Endothelial cell of umbilical vein (primary cell): ENCODE measurements around the gene CTNNB1. TPM values are rescaled to one million over a fixed set of nuclear protein-coding genes. Genes with fewer than 3 reads are reported as not detected.

Source experiments
- BruUV-seq: library from RNA; stranded (reverse); fragments of 400-500 nt; replicated peaks from 2 replicates; lab custom pipeline; 2021; lab: Mats Ljungman, UMichigan
- CTCF ChIA-PET: fragments of 300-600, 350-600 bp; sonication (Branson Sonifier 250); formaldehyde crosslinking; loops from one replicate; lab custom pipeline; 2021; ENCODE audit warnings: antibody characterized with exemption, inconsistent platforms; lab: Charles Lee
- POLR2A ChIA-PET: fragments of 300-600, 350-600 bp; sonication (Branson Sonifier 250); formaldehyde crosslinking; loops from one replicate; lab custom pipeline; 2021; ENCODE audit warnings: antibody characterized with exemption, inconsistent platforms; lab: Charles Lee
- DNase-seq: peaks from one replicate; pipeline ENCODE4 v3.0.0-alpha.2; 2011; ENCODE audit warnings: low read depth, low spot score
- FAIRE-seq: peaks from 2 replicates; lab custom pipeline; 2011; peaks lifted over from hg19 to GRCh38; lab: Jason Lieb, UNC
- H2AFZ ChIP-seq: 2 replicates; pipeline ENCODE4 v1.6.0; 2012; ENCODE audit warnings: low read depth, low read length, control low read depth, inconsistent platforms
- H3K27ac ChIP-seq: 2 replicates; pipeline ENCODE4 v1.5.1; 2011; ENCODE audit warnings: low read depth, mild to moderate bottlenecking, control low read depth, low read length, moderate library complexity; ENCODE audit not compliant: insufficient read depth
- H3K27me3 ChIP-seq, 2 experiments: 2 replicates each; pipeline versions ENCODE4 v1.6.0 to v1.6.1; 2011; ENCODE audit warnings: low read length in 2 of 2, mixed read lengths in 1 of 2; ENCODE audit not compliant: control insufficient read depth in 2 of 2, insufficient read depth in 2 of 2
- H3K36me3 ChIP-seq, 2 experiments: 2 replicates in 1 of 2; 3 replicates in 1 of 2; pipeline ENCODE4 v1.5.1; 2011; ENCODE audit warnings: low read length in 2 of 2, mild to moderate bottlenecking in 1 of 2, moderate library complexity in 1 of 2; ENCODE audit not compliant: control insufficient read depth in 2 of 2, insufficient read depth in 2 of 2; ENCODE audit errors: extremely low read depth in 1 of 2
- H3K4me1 ChIP-seq: 3 replicates; pipeline ENCODE4 v1.5.1; 2011; ENCODE audit warnings: mild to moderate bottlenecking, low read length; ENCODE audit not compliant: control insufficient read depth, insufficient read depth; ENCODE audit errors: extremely low read depth
- H3K4me2 ChIP-seq: 2 replicates; pipeline ENCODE4 v1.6.1; 2011; ENCODE audit warnings: low read length, control low read depth, mixed read lengths; ENCODE audit not compliant: insufficient read depth
- H3K4me3 ChIP-seq, 3 experiments: fragments of 200-600 bp in 1 of 3; sonication (generic), shearing (Covaris generic) in 1 of 3; replicated peaks in 1 of 3; 2 replicates each; pipeline ENCODE4 v1.5.1; 2011 to 2016; ENCODE audit warnings: control low read depth in 3 of 3, low read length in 3 of 3, mild to moderate bottlenecking in 2 of 3, inconsistent platforms in 1 of 3, low read depth in 1 of 3, moderate library complexity in 1 of 3; ENCODE audit not compliant: insufficient read depth in 1 of 3
- H3K79me2 ChIP-seq: 2 replicates; pipeline ENCODE4 v1.6.0; 2012; ENCODE audit warnings: low read length, inconsistent platforms; ENCODE audit not compliant: control insufficient read depth, insufficient read depth
- H3K9ac ChIP-seq: replicated peaks from 2 replicates; pipeline ENCODE3; 2011; ENCODE audit warnings: low read length, control low read depth; ENCODE audit not compliant: insufficient read depth; ENCODE audit errors: extremely low read depth
- H3K9me1 ChIP-seq: replicated peaks from 3 replicates; pipeline ENCODE4 v1.6.0; 2011; ENCODE audit warnings: mild to moderate bottlenecking, low read length; ENCODE audit not compliant: control insufficient read depth, insufficient read depth; ENCODE audit errors: extremely low read depth
- H3K9me3 ChIP-seq: replicated peaks from 2 replicates; pipeline ENCODE4 v1.5.1; 2012; ENCODE audit warnings: low read length, inconsistent platforms; ENCODE audit not compliant: control insufficient read depth, insufficient read depth
- H4K20me1 ChIP-seq: replicated peaks from 2 replicates; pipeline ENCODE3; 2011; ENCODE audit warnings: mild to moderate bottlenecking, low read length; ENCODE audit not compliant: control insufficient read depth, insufficient read depth; ENCODE audit errors: extremely low read depth
- EZH2 ChIP-seq: IDR thresholded peaks from 2 replicates; pipeline ENCODE4 v1.6.1; 2012; ENCODE audit warnings: borderline replicate concordance, low read depth, mild to moderate bottlenecking, moderate library complexity, low read length, inconsistent platforms; ENCODE audit not compliant: severe bottlenecking
- FOS ChIP-seq: IDR thresholded peaks from 2 replicates; pipeline ENCODE4 v1.6.1; 2011; ENCODE audit warnings: mild to moderate bottlenecking, low read length, moderate library complexity, borderline replicate concordance; ENCODE audit not compliant: insufficient read depth
- GATA2 ChIP-seq: IDR thresholded peaks from 2 replicates; pipeline ENCODE4 v1.7.0; 2011; ENCODE audit warnings: low read depth, mild to moderate bottlenecking, moderate library complexity, mixed read lengths, low read length; ENCODE audit not compliant: insufficient read length, insufficient read depth
- JUN ChIP-seq: IDR thresholded peaks from 2 replicates; pipeline ENCODE4 v1.6.1; 2011; ENCODE audit warnings: borderline replicate concordance, low read depth; ENCODE audit not compliant: insufficient read length, insufficient read depth
- MAX ChIP-seq: IDR thresholded peaks from 2 replicates; pipeline ENCODE4 v1.6.1; 2011; ENCODE audit not compliant: insufficient read depth, insufficient read length
- POLR2A ChIP-seq: IDR thresholded peaks from 2 replicates; pipeline ENCODE4 v1.6.1; 2012; ENCODE audit warnings: low read depth, mild to moderate bottlenecking, control low read depth, low read length
- POLR2AphosphoS5 ChIP-seq: IDR thresholded peaks from 2 replicates; pipeline ENCODE4 v1.6.1; 2012; ENCODE audit warnings: low read depth, mild to moderate bottlenecking, control low read depth, low read length, moderate library complexity; ENCODE audit not compliant: insufficient read depth
- dilution Hi-C: fragments of 300-500 bp; cut with MboI; formaldehyde crosslinking; loops from one replicate; pipeline ENCODE4 v1.15.0; 2019; ENCODE audit warnings: low sequenced_read_pairs; ENCODE audit not compliant: extremely low pct_ligation_motif_present
- intact Hi-C: fragments of 100-400 bp; cut with micrococcal nuclease; formaldehyde crosslinking; loops from one replicate; pipeline ENCODE4 v1.10.0; 2022
- polyA plus RNA-seq, 4 experiments: library from polyadenylated mRNA; depleted of rRNA in 3 of 4; stranded (reverse) in 3 of 4; unstranded in 1 of 4; fragments of >200 nt; gene quantifications; 2 replicates each; pipeline versions ENCODE4 v1.2.1 to v1.2.3, GENCODE V29; 2011 to 2012; ENCODE audit warnings: missing spikeins in 1 of 4
- total RNA-seq: library from RNA; stranded (reverse); gene quantifications from 2 replicates; pipeline ENCODE4 v1.2.3, GENCODE V29; 2021
- TF ChIP-seq, protein P1 (sequence below), 2 donors: IDR thresholded peaks; 1 replicate in 1 of 2; 2 replicates in 1 of 2; pipeline ENCODE4 v1.5.1; 2011; ENCODE audit warnings: low read length in 2 of 2, mild to moderate bottlenecking in 2 of 2, moderate library complexity in 2 of 2, control low read depth in 1 of 2, inconsistent platforms in 1 of 2, low read depth in 1 of 2; ENCODE audit not compliant: insufficient read depth in 1 of 2; ENCODE audit errors: extremely low read depth in 1 of 2

Gene CTNNB1
- total and polyA plus RNA-seq, 2 donors (not counting 3 experiments of a cell fraction or from before 2014, with no cell fraction given), result 513 to 906 TPM

- Histone ChIP-seq H3K9me3 (no peaks in the 10 kb centered on the region), H3K9ac (no peak overlapping the region), H3K4me3 (no peak overlapping the region), H3K9me1 (no peaks in the 10 kb centered on the region), H3K79me2 (no peaks in the 10 kb centered on the region), H3K4me1 (no peaks in the 10 kb centered on the region), H2AFZ (no peak overlapping the region), H3K4me2 (no peak overlapping the region), H3K36me3 (no peaks in the 10 kb centered on the region), H4K20me1 (no peaks in the 10 kb centered on the region), H3K27ac (no peak overlapping the region), H3K27me3 (peaks cover 9 to 20% of the 10 kb centered on the region in 2 experiments)
- intact Hi-C loops (no loop called here), dilution Hi-C loops (no loop called here)
- FAIRE-seq (no peak), DNase-seq (no peak)
- POLR2A ChIA-PET, result no interaction called here
- no TSS peak for BruUV-seq
- TF ChIP-seq GATA2 (no peak), POLR2AphosphoS5 (no peak), POLR2A (no peak), JUN (no peak), FOS (no peak), MAX (no peak), EZH2 (no peak)
- TF ChIP-seq, protein P1, sequence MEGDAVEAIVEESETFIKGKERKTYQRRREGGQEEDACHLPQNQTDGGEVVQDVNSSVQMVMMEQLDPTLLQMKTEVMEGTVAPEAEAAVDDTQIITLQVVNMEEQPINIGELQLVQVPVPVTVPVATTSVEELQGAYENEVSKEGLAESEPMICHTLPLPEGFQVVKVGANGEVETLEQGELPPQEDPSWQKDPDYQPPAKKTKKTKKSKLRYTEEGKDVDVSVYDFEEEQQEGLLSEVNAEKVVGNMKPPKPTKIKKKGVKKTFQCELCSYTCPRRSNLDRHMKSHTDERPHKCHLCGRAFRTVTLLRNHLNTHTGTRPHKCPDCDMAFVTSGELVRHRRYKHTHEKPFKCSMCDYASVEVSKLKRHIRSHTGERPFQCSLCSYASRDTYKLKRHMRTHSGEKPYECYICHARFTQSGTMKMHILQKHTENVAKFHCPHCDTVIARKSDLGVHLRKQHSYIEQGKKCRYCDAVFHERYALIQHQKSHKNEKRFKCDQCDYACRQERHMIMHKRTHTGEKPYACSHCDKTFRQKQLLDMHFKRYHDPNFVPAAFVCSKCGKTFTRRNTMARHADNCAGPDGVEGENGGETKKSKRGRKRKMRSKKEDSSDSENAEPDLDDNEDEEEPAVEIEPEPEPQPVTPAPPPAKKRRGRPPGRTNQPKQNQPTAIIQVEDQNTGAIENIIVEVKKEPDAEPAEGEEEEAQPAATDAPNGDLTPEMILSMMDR (IDR thresholded peaks at IDR 0.05; ENCODE audit: extremely low read depth in 1 of 2, insufficient read depth in 1 of 2, low read depth in 1 of 2, low read length in 2 of 2), result no peak
- CTCF ChIA-PET, result no interaction called here
Observed at GRCh38 chr3:41178576-41178975, 20.7 kb upstream of the CTNNB1 start.
